ENCODE results near the gene ABCF2.

ABCF2 gene

DNA sequence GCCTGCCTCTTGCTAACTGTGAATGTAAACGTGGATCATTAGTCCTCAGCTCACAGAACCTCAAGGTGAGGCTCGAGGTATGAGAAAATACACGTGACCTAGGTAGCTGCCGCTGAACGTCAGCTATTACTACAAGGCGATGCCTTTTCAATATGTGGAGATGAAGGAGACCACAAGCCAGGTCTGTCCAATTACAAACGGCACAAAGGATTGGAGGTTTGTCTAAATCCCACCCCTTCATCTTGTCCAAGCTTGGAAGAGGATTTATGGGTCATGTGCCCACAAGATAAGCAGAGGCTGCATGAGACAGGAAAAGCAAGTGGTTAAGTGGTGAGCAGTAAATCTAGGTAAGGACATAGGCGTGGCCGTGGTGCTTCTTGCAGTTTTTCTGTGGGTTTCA lies 20.1 kb downstream of the ABCF2 start:
- Histone ChIP-seq H3K79me2 (ENCODE audit: insufficient read depth, low read length) (no peaks in the 10 kb centered on the region), H3K9me2 (ENCODE audit: low read depth, low read length) (no peaks in the 10 kb centered on the region), H3K27me3 (ENCODE audit: insufficient read depth, low read length) (no peaks in the 10 kb centered on the region), H3K27ac (ENCODE audit: low read depth, low read length, poor library complexity, severe bottlenecking) (no peak overlapping the region), H2AFZ (ENCODE audit: low read length) (no peak overlapping the region), H3K9me3 (ENCODE audit: low read length) (no peaks in the 10 kb centered on the region), H3K4me2 (ENCODE audit: low read length) (no peak overlapping the region), H3K36me3 (ENCODE audit: insufficient read depth, low read length) (0 out of 2 replicates have a peak, but pooled peaks cover under 1% of the 10 kb centered on the region), H3K4me1 (ENCODE audit: insufficient read depth, low read length, severe bottlenecking) (no peaks in the 10 kb centered on the region), H3K9ac (ENCODE audit: low read length) (no peak overlapping the region), H4K20me1 (ENCODE audit: insufficient read depth, low read length) (no peaks in the 10 kb centered on the region), H3F3A (ENCODE audit: insufficient read depth, low read length) (no peaks in the 10 kb centered on the region), H3K4me3 (ENCODE audit: low read depth, low read length, poor library complexity, severe bottlenecking) (no peak overlapping the region)
- TF ChIP-seq EZH2 (IDR thresholded peaks at IDR 0.05; ENCODE audit: borderline replicate concordance, low read length), result no peak
- TF ChIP-seq, protein P1, sequence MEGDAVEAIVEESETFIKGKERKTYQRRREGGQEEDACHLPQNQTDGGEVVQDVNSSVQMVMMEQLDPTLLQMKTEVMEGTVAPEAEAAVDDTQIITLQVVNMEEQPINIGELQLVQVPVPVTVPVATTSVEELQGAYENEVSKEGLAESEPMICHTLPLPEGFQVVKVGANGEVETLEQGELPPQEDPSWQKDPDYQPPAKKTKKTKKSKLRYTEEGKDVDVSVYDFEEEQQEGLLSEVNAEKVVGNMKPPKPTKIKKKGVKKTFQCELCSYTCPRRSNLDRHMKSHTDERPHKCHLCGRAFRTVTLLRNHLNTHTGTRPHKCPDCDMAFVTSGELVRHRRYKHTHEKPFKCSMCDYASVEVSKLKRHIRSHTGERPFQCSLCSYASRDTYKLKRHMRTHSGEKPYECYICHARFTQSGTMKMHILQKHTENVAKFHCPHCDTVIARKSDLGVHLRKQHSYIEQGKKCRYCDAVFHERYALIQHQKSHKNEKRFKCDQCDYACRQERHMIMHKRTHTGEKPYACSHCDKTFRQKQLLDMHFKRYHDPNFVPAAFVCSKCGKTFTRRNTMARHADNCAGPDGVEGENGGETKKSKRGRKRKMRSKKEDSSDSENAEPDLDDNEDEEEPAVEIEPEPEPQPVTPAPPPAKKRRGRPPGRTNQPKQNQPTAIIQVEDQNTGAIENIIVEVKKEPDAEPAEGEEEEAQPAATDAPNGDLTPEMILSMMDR (IDR thresholded peaks at IDR 0.05; ENCODE audit: low read length), result no peak

DNA sequence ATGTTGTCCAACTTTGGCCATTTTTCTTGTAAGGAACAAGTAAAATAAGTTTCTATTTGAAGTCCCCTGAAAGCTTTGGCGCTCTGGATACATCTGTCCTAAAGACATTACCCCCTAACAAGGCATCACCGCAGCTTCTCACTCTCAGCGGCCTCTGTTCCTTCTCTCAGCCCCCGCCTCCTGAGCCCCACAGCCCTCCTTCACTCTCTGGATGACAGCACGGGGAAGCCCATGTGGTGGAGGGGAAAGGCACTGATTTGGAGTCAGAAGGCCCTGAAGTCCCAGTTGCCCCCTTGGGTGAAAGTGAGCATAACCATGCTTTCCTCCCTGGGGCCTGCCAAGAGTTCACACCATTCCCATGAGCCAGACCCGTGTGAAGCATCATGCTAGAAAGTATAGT lies 21.3 kb downstream of the ABCF2 start:
- Histone ChIP-seq H3F3A (ENCODE audit: insufficient read depth, low read length) (no peaks in the 10 kb centered on the region), H3K27ac (ENCODE audit: low read depth, low read length, poor library complexity, severe bottlenecking) (no peak overlapping the region), H3K4me1 (ENCODE audit: insufficient read depth, low read length, severe bottlenecking) (no peaks in the 10 kb centered on the region), H3K79me2 (ENCODE audit: insufficient read depth, low read length) (no peaks in the 10 kb centered on the region), H3K9ac (ENCODE audit: low read length) (no peak overlapping the region), H4K20me1 (ENCODE audit: insufficient read depth, low read length) (no peaks in the 10 kb centered on the region), H3K9me2 (ENCODE audit: low read depth, low read length) (no peaks in the 10 kb centered on the region), H3K36me3 (ENCODE audit: insufficient read depth, low read length) (no peaks in the 10 kb centered on the region), H2AFZ (ENCODE audit: low read length) (no peak overlapping the region), H3K27me3 (ENCODE audit: insufficient read depth, low read length) (no peaks in the 10 kb centered on the region), H3K4me3 (ENCODE audit: low read depth, low read length, poor library complexity, severe bottlenecking) (no peak overlapping the region), H3K9me3 (ENCODE audit: low read length) (no peaks in the 10 kb centered on the region), H3K4me2 (ENCODE audit: low read length) (no peak overlapping the region)
- TF ChIP-seq, protein P1 (IDR thresholded peaks at IDR 0.05; ENCODE audit: low read length), result no peak
- no peak for TF ChIP-seq EZH2 (IDR thresholded peaks at IDR 0.05; ENCODE audit: borderline replicate concordance, low read length)

DNA sequence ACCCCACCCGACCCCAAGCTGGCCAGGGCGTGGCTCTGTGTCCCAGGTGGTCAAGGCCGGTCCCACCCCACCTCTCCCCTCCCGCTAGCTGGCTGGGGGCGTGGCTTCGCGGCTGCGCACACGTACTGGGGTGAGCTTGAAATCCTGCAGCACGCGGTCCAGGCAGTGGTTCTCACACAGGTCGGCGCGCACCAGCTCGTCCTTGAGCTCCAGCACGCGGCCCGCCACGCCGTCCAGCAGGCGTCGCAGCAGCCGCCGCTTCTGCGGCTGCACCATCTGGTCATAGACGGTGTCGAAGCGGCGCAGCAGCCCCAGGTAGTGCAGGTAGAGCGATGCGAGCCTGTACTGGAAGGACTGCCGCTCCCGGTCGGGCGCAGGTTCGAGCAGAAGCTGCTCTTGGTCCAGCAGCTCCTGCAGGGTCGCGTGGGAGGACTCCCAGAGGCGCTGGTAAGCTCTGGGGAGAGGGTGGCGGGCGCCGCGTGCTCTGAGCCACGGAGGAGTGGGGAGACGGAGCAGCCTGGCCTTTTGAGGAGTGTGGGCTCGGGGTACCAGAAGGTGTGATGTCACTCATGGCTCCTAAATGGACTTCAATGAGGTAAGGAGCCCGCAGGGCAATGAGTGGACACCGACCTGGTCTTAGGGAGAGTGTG lies 22.5 kb downstream of the ABCF2 start:
- Histone ChIP-seq H3K4me1 (ENCODE audit: insufficient read depth, low read length, severe bottlenecking) (no peaks in the 10 kb centered on the region), H3K79me2 (ENCODE audit: insufficient read depth, low read length) (no peaks in the 10 kb centered on the region), H3K27me3 (ENCODE audit: insufficient read depth, low read length) (no peaks in the 10 kb centered on the region), H3K4me2 (ENCODE audit: low read length) (no peak overlapping the region), H3K9ac (ENCODE audit: low read length) (no peak overlapping the region), H3K27ac (ENCODE audit: low read depth, low read length, poor library complexity, severe bottlenecking) (no peak overlapping the region), H3K4me3 (ENCODE audit: low read depth, low read length, poor library complexity, severe bottlenecking) (no peak overlapping the region), H3K9me3 (ENCODE audit: low read length) (no peaks in the 10 kb centered on the region), H4K20me1 (ENCODE audit: insufficient read depth, low read length) (no peaks in the 10 kb centered on the region), H3F3A (ENCODE audit: insufficient read depth, low read length) (no peaks in the 10 kb centered on the region), H3K9me2 (ENCODE audit: low read depth, low read length) (no peaks in the 10 kb centered on the region), H2AFZ (ENCODE audit: low read length) (no peak overlapping the region), H3K36me3 (ENCODE audit: insufficient read depth, low read length) (no peaks in the 10 kb centered on the region)
- no peak for TF ChIP-seq EZH2 (IDR thresholded peaks at IDR 0.05; ENCODE audit: borderline replicate concordance, low read length)
- TF ChIP-seq, protein P1 (IDR thresholded peaks at IDR 0.05; ENCODE audit: low read length), result no peak
